Tibial nerve (tissue), 4 donors: ENCODE results near the gene NKAIN2. TPM values are rescaled to one million over a fixed set of nuclear protein-coding genes. Genes with fewer than 3 reads are reported as not detected.

Experiments used
- DNase-seq, 2 donors: peaks; one replicate each; pipeline ENCODE4 v3.0.0-alpha.2; 2019; ENCODE audit warnings: low spot score in 2 of 2
- H3K27ac ChIP-seq, 4 donors: fragments of 200-600 bp; sonication (generic) in 3 of 4; one replicate each; pipeline ENCODE4 v1.5.1; 2017 to 2019; ENCODE audit warnings: mild to moderate bottlenecking in 1 of 4
- H3K27me3 ChIP-seq, 2 donors: fragments of 200-600 bp; sonication (generic) in 1 of 2; one replicate each; pipeline versions ENCODE4 v1.5.1 to v1.6.0; 2017 to 2019
- H3K36me3 ChIP-seq, 3 donors: fragments of 200-600 bp; sonication (generic); one replicate each; pipeline ENCODE4 v1.5.1; 2018 to 2019
- H3K4me1 ChIP-seq, 4 donors: fragments of 200-600 bp; sonication (generic) in 3 of 4; one replicate each; pipeline ENCODE4 v1.5.1; 2017 to 2019
- H3K4me3 ChIP-seq, 4 donors: fragments of 200-600 bp; sonication (generic) in 3 of 4; one replicate each; pipeline ENCODE4 v1.5.1; 2017 to 2019; ENCODE audit warnings: mild to moderate bottlenecking in 1 of 4, moderate library complexity in 1 of 4
- H3K9me3 ChIP-seq, 4 donors: fragments of 200-600 bp; sonication (generic) in 3 of 4; one replicate each; pipeline ENCODE4 v1.5.1; 2017 to 2019
- CTCF ChIP-seq, 5 experiments: fragments of 200-600 bp in 3 of 5; fragments of 450-650 bp in 2 of 5; sonication (generic) in 3 of 5; IDR thresholded peaks; one replicate each; pipeline ENCODE4 v1.5.1; 2016 to 2019; ENCODE audit warnings: antibody characterized with exemption in 5 of 5, mild to moderate bottlenecking in 3 of 5, moderate library complexity in 2 of 5
- EP300 ChIP-seq, 2 donors: sonication (generic); formaldehyde crosslinking; IDR thresholded peaks; one replicate each; pipeline ENCODE4 v1.6.1; 2017; ENCODE audit warnings: antibody characterized with exemption in 2 of 2, mild to moderate bottlenecking in 1 of 2
- POLR2A ChIP-seq, 2 donors: fragments of 450-650 bp; IDR thresholded peaks; one replicate each; pipeline ENCODE4 v1.6.1; 2017; ENCODE audit warnings: antibody characterized with exemption in 2 of 2, mild to moderate bottlenecking in 2 of 2, moderate library complexity in 2 of 2
- WGBS, 2 donors: methylation state at CpG; one replicate each; pipeline ENCODE4 v1.1.5; 2018; 5-methylcytosine and 5-hydroxymethylcytosine counted together
- total RNA-seq, 4 donors: library from RNA; depleted of rRNA; stranded (reverse); fragments of >200 nt; gene quantifications; one replicate each; pipeline ENCODE4 v1.1.0, GENCODE V29; 2016

Gene NKAIN2
- total RNA-seq, 4 donors from 2014 or later = 8.1 to 20.8 (median 15.2) TPM

DNA sequence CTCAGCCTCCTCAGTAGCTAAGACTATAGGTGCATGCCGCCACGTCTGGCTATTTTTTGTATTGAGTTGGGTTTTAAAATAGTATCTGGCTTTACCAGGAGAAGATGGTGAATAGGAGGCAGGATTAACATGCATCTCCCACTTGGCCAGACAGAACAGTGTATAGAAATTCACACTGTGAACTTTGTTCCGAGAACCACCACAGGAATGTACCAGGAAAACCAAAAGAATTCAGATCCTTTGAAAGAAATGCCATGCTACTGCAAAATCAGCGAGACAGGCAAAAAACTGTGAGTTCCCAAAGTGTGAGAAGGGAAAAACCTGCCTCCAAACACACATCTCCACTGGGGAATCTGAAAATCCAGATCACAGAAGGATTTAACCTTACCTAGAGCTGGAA lies 327.6 kb downstream of the NKAIN2 start:
- H3K27me3 ChIP-seq = no peaks in the 10 kb centered on the region
- 68 to 76% methylated on average over 4 of the region's 4 CpGs for WGBS, 2 donors
- H3K27ac ChIP-seq = no peak overlapping the region
- H3K9me3 ChIP-seq = peaks cover 0 to 13% (median 0%) of the 10 kb centered on the region in 4 donors
- DNase-seq = no peak
- no peaks in the 10 kb centered on the region for H3K36me3 ChIP-seq
- no peaks in the 10 kb centered on the region for H3K4me1 ChIP-seq
- H3K4me3 ChIP-seq = no peak overlapping the region
- no peak for TF ChIP-seq CTCF (IDR thresholded peaks at IDR 0.05)
- TF ChIP-seq POLR2A (IDR thresholded peaks at IDR 0.05) = no peak
- TF ChIP-seq EP300 (IDR thresholded peaks at IDR 0.05) = no peak

GRCh38 chr6:124131779-124132178 lies 328.1 kb downstream of the NKAIN2 start:
- H3K4me3 ChIP-seq = no peak overlapping the region
- no peaks in the 10 kb centered on the region for H3K27me3 ChIP-seq
- H3K27ac ChIP-seq = no peak overlapping the region
- H3K4me1 ChIP-seq = no peaks in the 10 kb centered on the region
- TF ChIP-seq POLR2A (IDR thresholded peaks at IDR 0.05) = no peak
- no peak for TF ChIP-seq CTCF (IDR thresholded peaks at IDR 0.05)
- no peak for TF ChIP-seq EP300 (IDR thresholded peaks at IDR 0.05)
- H3K36me3 ChIP-seq = no peaks in the 10 kb centered on the region
- peaks cover 0 to 13% (median 0%) of the 10 kb centered on the region in 4 donors for H3K9me3 ChIP-seq
- DNase-seq = no peak

GRCh38 chr6:124132256-124132655 lies 328.6 kb downstream of the NKAIN2 start:
- no peaks in the 10 kb centered on the region for H3K36me3 ChIP-seq
- no peak for DNase-seq
- no peaks in the 10 kb centered on the region for H3K4me1 ChIP-seq
- no peak overlapping the region for H3K27ac ChIP-seq
- H3K27me3 ChIP-seq = no peaks in the 10 kb centered on the region
- peaks cover 0 to 13% (median 0%) of the 10 kb centered on the region in 4 donors for H3K9me3 ChIP-seq
- TF ChIP-seq EP300 (IDR thresholded peaks at IDR 0.05) (no peak), POLR2A (IDR thresholded peaks at IDR 0.05) (no peak)
- WGBS, 2 donors = 85 to 96% methylated on average over 2 of the region's 2 CpGs
- H3K4me3 ChIP-seq = no peak overlapping the region

- 71 to 74% methylated on average over 2 of the region's 2 CpGs for WGBS, 2 donors
- Histone ChIP-seq H3K4me3 (no peak overlapping the region), H3K9me3 (no peaks in the 10 kb centered on the region), H3K27ac (no peak overlapping the region), H3K4me1 (peaks cover 0 to 16% (median 0%) of the 10 kb centered on the region in 4 donors), H3K36me3 (no peaks in the 10 kb centered on the region), H3K27me3 (no peaks in the 10 kb centered on the region)
- TF ChIP-seq CTCF (IDR thresholded peaks at IDR 0.05) (no peak), EP300 (IDR thresholded peaks at IDR 0.05) (no peak), POLR2A (IDR thresholded peaks at IDR 0.05) (no peak)
- no peak for DNase-seq
Measured at GRCh38 chr6:124142852-124143251, 339.2 kb downstream of the NKAIN2 start.

DNA sequence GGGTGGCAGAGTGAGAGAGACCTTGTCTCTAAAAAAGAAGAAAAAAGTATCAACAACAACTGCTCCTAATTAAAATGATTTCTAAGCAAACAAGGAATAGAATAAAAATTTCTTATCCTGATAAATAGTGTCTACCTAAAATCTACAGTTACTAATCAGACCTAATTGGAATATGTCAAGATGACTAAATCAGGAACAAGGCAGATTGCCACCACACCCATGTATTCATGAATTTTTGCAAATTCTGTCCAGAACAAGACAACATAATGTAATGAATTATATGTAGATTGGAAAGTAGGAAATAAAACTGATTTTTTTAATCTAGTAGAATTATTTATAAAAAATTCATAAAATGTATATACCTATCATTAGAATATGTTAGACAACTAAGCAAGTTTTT lies 339.8 kb downstream of the NKAIN2 start:
- no peak overlapping the region for H3K4me3 ChIP-seq
- H3K9me3 ChIP-seq = no peaks in the 10 kb centered on the region
- H3K36me3 ChIP-seq = no peaks in the 10 kb centered on the region
- H3K27ac ChIP-seq = no peak overlapping the region
- H3K4me1 ChIP-seq = peaks cover 0 to 16% (median 0%) of the 10 kb centered on the region in 4 donors
- TF ChIP-seq EP300 (IDR thresholded peaks at IDR 0.05) (no peak), CTCF (IDR thresholded peaks at IDR 0.05) (no peak), POLR2A (IDR thresholded peaks at IDR 0.05) (no peak)
- H3K27me3 ChIP-seq = no peaks in the 10 kb centered on the region
- no peak for DNase-seq

GRCh38 chr6:124147621-124148020 lies 344.0 kb downstream of the NKAIN2 start:
- Histone ChIP-seq H3K36me3 (no peaks in the 10 kb centered on the region), H3K9me3 (no peaks in the 10 kb centered on the region), H3K4me3 (no peak overlapping the region), H3K27me3 (no peaks in the 10 kb centered on the region), H3K4me1 (no peaks in the 10 kb centered on the region), H3K27ac (no peak overlapping the region)
- 32 to 39% methylated on average over 5 of the region's 5 CpGs for WGBS, 2 donors
- TF ChIP-seq POLR2A (IDR thresholded peaks at IDR 0.05) (no peak), CTCF (IDR thresholded peaks at IDR 0.05) (no peak), EP300 (IDR thresholded peaks at IDR 0.05) (no peak)
- no peak for DNase-seq
